ENCODE data around the gene LRRIQ1. TPM values are rescaled to one million over a fixed set of nuclear protein-coding genes. Genes with fewer than 3 reads are reported as not detected.

Gene LRRIQ1
- total and polyA plus RNA-seq, 2 experiments from 2014 or later: 1.4 to 4.0 TPM

GRCh38 chr12:85059594-85059993 lies 23.4 kb downstream of the LRRIQ1 start:
- Histone ChIP-seq H3F3A (replicated peaks; ENCODE audit: low read depth) (no peaks in the 10 kb centered on the region), H3K4me2 (no peak overlapping the region), H3K4me1 (ENCODE audit: insufficient read depth) (no peaks in the 10 kb centered on the region), H3K36me3 (ENCODE audit: insufficient read depth) (no peaks in the 10 kb centered on the region), H4K20me1 (replicated peaks; ENCODE audit: insufficient read depth) (no peaks in the 10 kb centered on the region), H3K9me2 (ENCODE audit: insufficient read depth) (no peaks in the 10 kb centered on the region), H2AFZ (no peak overlapping the region), H3K4me3 (no peak overlapping the region), H3K27me3 (ENCODE audit: insufficient read depth) (no peaks in the 10 kb centered on the region), H3K79me2 (replicated peaks; ENCODE audit: insufficient read depth) (no peaks in the 10 kb centered on the region), H3K27ac (ENCODE audit: low read depth) (no peak overlapping the region)
- no peaks in the 10 kb centered on the region for H3K27me3 Mint-ChIP-seq (ENCODE audit: insufficient read depth, low read depth, poor library complexity)
- TF ChIP-seq POLR2AphosphoS5 (IDR thresholded peaks at IDR 0.05; ENCODE audit: low read depth) (no peak), EZH2 (IDR thresholded peaks at IDR 0.05; ENCODE audit: low read depth, unreplicated experiment) (no peak), CTCF (conservative IDR thresholded peaks at IDR 0.05; ENCODE audit: low read depth in 2 of 2) (no peak), EZH2phosphoT487 (IDR thresholded peaks at IDR 0.05; ENCODE audit: unreplicated experiment) (no peak), ZNF114 (CRISPR knock-in tag; IDR thresholded peaks at IDR 0.05) (no peak), STAT1 (IDR thresholded peaks at IDR 0.05; ENCODE audit: unreplicated experiment) (no peak), NANOG (IDR thresholded peaks at IDR 0.05; ENCODE audit: borderline replicate concordance) (no peak), JUNB (IDR thresholded peaks at IDR 0.05; ENCODE audit: unreplicated experiment) (no peak), ZNF462 (CRISPR knock-in tag; IDR thresholded peaks at IDR 0.05) (no peak), CREB1 (CRISPR knock-in tag; IDR thresholded peaks at IDR 0.05; ENCODE audit: low read depth) (no peak), ETS1 (IDR thresholded peaks at IDR 0.05) (no peak), ZNF331 (CRISPR knock-in tag; IDR thresholded peaks at IDR 0.05; ENCODE audit: low read depth) (no peak), REST (IDR thresholded peaks at IDR 0.05; ENCODE audit: unreplicated experiment) (no peak)
- DNase-seq (ENCODE audit: low spot score) (no peak), ATAC-seq (no peak)
- no peaks in the 10 kb centered on the region for H3K9me3 Mint-ChIP-seq
- H3K4me3 Mint-ChIP-seq: no peak overlapping the region
- H3K27ac Mint-ChIP-seq: no peak overlapping the region
- no peaks in the 10 kb centered on the region for H3K4me1 Mint-ChIP-seq
- no peaks in the 10 kb centered on the region for H3K36me3 Mint-ChIP-seq (ENCODE audit: low read depth)

Data from GM23338 (cell line).